B cell (primary cell): ENCODE measurements around the gene PCDH9. TPM values are rescaled to one million over a fixed set of nuclear protein-coding genes. Genes with fewer than 3 reads are reported as not detected.

ENCODE experiments used
- ATAC-seq: fragments of 200-7000 bp; cut with Tn5 transposase; one replicate; pipeline ENCODE4 v1.10.0; 2021; ENCODE audit warnings: low read depth, mild to moderate bottlenecking, moderate number of reproducible peaks, moderate library complexity
- CTCF ChIA-PET: fragments of 350-600 bp; sonication (Branson Sonifier 250); formaldehyde crosslinking; loops from one replicate; lab custom pipeline; 2021; ENCODE audit warnings: antibody characterized with exemption, inconsistent platforms; lab: Charles Lee
- POLR2A ChIA-PET: fragments of 350-600 bp; sonication (Branson Sonifier 250); formaldehyde crosslinking; loops from one replicate; lab custom pipeline; 2021; ENCODE audit warnings: antibody characterized with exemption; lab: Charles Lee
- DNase-seq: peaks from one replicate; pipeline ENCODE4 v3.0.0; 2013
- H2AFZ ChIP-seq: 2 replicates; pipeline ENCODE4 v1.6.1; 2012; ENCODE audit warnings: mild to moderate bottlenecking, low read depth, low read length; ENCODE audit not compliant: insufficient read depth, poor library complexity, severe bottlenecking
- H3K27ac ChIP-seq, 2 donors: 1 replicate in 1 of 2; 2 replicates in 1 of 2; pipeline ENCODE4 v1.5.1; 2012 to 2013; ENCODE audit warnings: low read length in 2 of 2, mild to moderate bottlenecking in 2 of 2, moderate library complexity in 1 of 2
- H3K27me3 ChIP-seq, 4 experiments: fragments of 200-600 bp in 1 of 4; sonication (generic) in 1 of 4; replicated peaks in 1 of 4; 1 replicate in 2 of 4; 2 replicates in 2 of 4; pipeline versions ENCODE4 v1.6.1 to v1.7.0; 2013 to 2016; ENCODE audit warnings: low read length in 3 of 4, mild to moderate bottlenecking in 2 of 4, mixed read lengths in 1 of 4, moderate library complexity in 1 of 4; ENCODE audit not compliant: insufficient read depth in 4 of 4, control insufficient read depth in 3 of 4; ENCODE audit errors: control extremely low read depth in 1 of 4
- H3K36me3 ChIP-seq, 2 experiments: replicated peaks in 1 of 2; 1 replicate in 1 of 2; 2 replicates in 1 of 2; pipeline versions ENCODE4 v1.6.1 to v1.7.1; 2013; ENCODE audit warnings: low read length in 1 of 2; ENCODE audit not compliant: insufficient read depth in 2 of 2, control insufficient read depth in 1 of 2; ENCODE audit errors: control extremely low read depth in 1 of 2, extremely low read depth in 1 of 2
- H3K4me1 ChIP-seq, 2 donors: fragments of 200-600 bp in 1 of 2; sonication (generic) in 1 of 2; 1 replicate in 1 of 2; 2 replicates in 1 of 2; pipeline versions ENCODE4 v1.5.1 to v1.6.1; 2013 to 2017; ENCODE audit warnings: low read length in 2 of 2; ENCODE audit not compliant: control insufficient read depth in 2 of 2, insufficient read depth in 2 of 2
- H3K4me2 ChIP-seq: replicated peaks from 2 replicates; pipeline ENCODE3; 2012; ENCODE audit warnings: mild to moderate bottlenecking, low read depth, low read length; ENCODE audit not compliant: poor library complexity, severe bottlenecking
- H3K4me3 ChIP-seq, 5 experiments: fragments of 200-600 bp in 1 of 5; sonication (generic) in 1 of 5; 1 replicate in 3 of 5; 2 replicates in 2 of 5; pipeline versions ENCODE4 v1.5.1 to v1.7.0; 2011 to 2016; ENCODE audit warnings: low read length in 4 of 5, mild to moderate bottlenecking in 4 of 5, low read depth in 2 of 5, control low read depth in 1 of 5, moderate library complexity in 1 of 5; ENCODE audit not compliant: insufficient read depth in 1 of 5; ENCODE audit errors: control extremely low read depth in 1 of 5, extremely low read depth in 1 of 5
- H3K79me2 ChIP-seq: fragments of 200-600 bp; sonication (generic); one replicate; pipeline ENCODE4 v1.6.0; 2016; ENCODE audit warnings: low read length; ENCODE audit not compliant: control insufficient read depth, insufficient read depth
- H3K9ac ChIP-seq: fragments of 200-600 bp; sonication (generic); 2 replicates; pipeline ENCODE4 v1.6.1; 2017; ENCODE audit warnings: mild to moderate bottlenecking, low read length, moderate library complexity
- H3K9me3 ChIP-seq, 3 donors: one replicate each; pipeline versions ENCODE4 v1.6.1 to v1.7.1; 2013; ENCODE audit warnings: low read length in 2 of 3; ENCODE audit not compliant: control insufficient read depth in 2 of 3, insufficient read depth in 1 of 3; ENCODE audit errors: control extremely low read depth in 1 of 3
- H4K20me1 ChIP-seq: 2 replicates; pipeline ENCODE4 v1.6.0; 2012; ENCODE audit warnings: mild to moderate bottlenecking, low read length; ENCODE audit not compliant: insufficient read depth, control insufficient read depth, poor library complexity, severe bottlenecking
- H3K27ac Mint-ChIP-seq: one replicate; pipeline ENCODE4 v1.8.0; 2021; ENCODE audit warnings: mixed read lengths
- H3K27me3 Mint-ChIP-seq: one replicate; pipeline ENCODE4 v1.8.0; 2021; ENCODE audit warnings: mixed read lengths
- H3K4me1 Mint-ChIP-seq: one replicate; pipeline ENCODE4 v1.8.0; 2021; ENCODE audit warnings: mixed read lengths
- H3K4me3 Mint-ChIP-seq: one replicate; pipeline ENCODE4 v1.8.0; 2021; ENCODE audit warnings: mixed read lengths
- H3K9me3 Mint-ChIP-seq: one replicate; pipeline ENCODE4 v1.8.0; 2022; ENCODE audit warnings: mixed read lengths; ENCODE audit not compliant: insufficient read depth
- EZH2 ChIP-seq: IDR thresholded peaks from 2 replicates; pipeline ENCODE4 v1.6.1; 2012; ENCODE audit warnings: borderline replicate concordance, low read depth, mild to moderate bottlenecking, moderate library complexity, low read length; ENCODE audit not compliant: insufficient read depth, poor library complexity, severe bottlenecking
- WGBS: methylation state at CpG from one replicate; pipeline ENCODE4 v1.1.5; 2013; ENCODE audit warnings: missing lambda C conversion rate; ENCODE audit not compliant: insufficient coverage; 5-methylcytosine and 5-hydroxymethylcytosine counted together
- intact Hi-C: fragments of 100-400 bp; cut with micrococcal nuclease; formaldehyde crosslinking; loops from one replicate; pipeline ENCODE4 v1.10.0; 2022
- polyA plus RNA-seq: library from polyadenylated mRNA; depleted of rRNA; stranded (reverse); fragments of >200 nt; gene quantifications from 2 replicates; pipeline ENCODE4 v1.2.3, GENCODE V29; 2012
- total RNA-seq, 2 donors: library from RNA; stranded (reverse); fragments of 120-200 nt in 1 of 2; gene quantifications; 1 replicate in 1 of 2; 2 replicates in 1 of 2; pipeline versions ENCODE4 v1.2.3 to v1.2.4, GENCODE V29; 2013 to 2022
- TF ChIP-seq, protein P1 (sequence below): fragments of 200-600 bp; IDR thresholded peaks from one replicate; pipeline ENCODE4 v1.8.0; 2022; ENCODE audit warnings: antibody characterized with exemption, mild to moderate bottlenecking

Gene PCDH9
- total and polyA plus RNA-seq, 2 donors (not counting 1 experiment from before 2014, with no cell fraction given), result 13.1 to 21.8 TPM

DNA sequence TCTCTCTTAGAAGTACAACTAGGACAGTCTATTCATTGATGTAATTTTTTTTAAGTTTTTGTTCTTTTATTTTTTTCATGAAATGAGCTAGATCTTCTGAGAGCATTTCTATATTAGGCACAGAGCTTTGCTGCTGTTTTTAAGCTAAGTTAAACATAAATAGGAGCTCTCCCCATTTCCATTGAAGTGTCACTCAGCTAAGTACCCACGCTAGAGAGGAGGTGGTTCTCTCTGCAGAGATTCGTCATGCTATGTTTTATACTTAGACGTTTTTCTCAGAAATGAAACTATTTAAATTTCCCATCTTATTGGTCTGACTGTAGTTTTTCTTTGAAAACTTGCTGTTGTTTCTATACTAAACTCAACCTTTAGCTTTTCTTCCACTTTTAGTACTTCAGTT is 271.5 kb downstream of the PCDH9 start:
- Histone ChIP-seq H3K27ac (no peak overlapping the region), H3K4me2 (no peak overlapping the region), H3K79me2 (no peaks in the 10 kb centered on the region), H2AFZ (peak overlapping the region; percentile 15), H3K27me3 (no peaks in the 10 kb centered on the region), H3K36me3 (no peaks in the 10 kb centered on the region), H3K4me1 (no peaks in the 10 kb centered on the region), H3K4me3 (no peak overlapping the region), H3K9me3 (peaks cover 0 to 1% (median 0%) of the 10 kb centered on the region in 3 donors), H4K20me1 (no peaks in the 10 kb centered on the region), H3K9ac (no peak overlapping the region)
- ATAC-seq, result no peak
- peaks cover 10% of the 10 kb centered on the region for H3K4me1 Mint-ChIP-seq
- WGBS, result no CpG with 5 or more reads among the region's 3 CpGs
- H3K27me3 Mint-ChIP-seq, result no peaks in the 10 kb centered on the region
- H3K27ac Mint-ChIP-seq, result no peak overlapping the region
- no peaks in the 10 kb centered on the region for H3K9me3 Mint-ChIP-seq
- TF ChIP-seq EZH2, result no peak
- TF ChIP-seq, protein P1, sequence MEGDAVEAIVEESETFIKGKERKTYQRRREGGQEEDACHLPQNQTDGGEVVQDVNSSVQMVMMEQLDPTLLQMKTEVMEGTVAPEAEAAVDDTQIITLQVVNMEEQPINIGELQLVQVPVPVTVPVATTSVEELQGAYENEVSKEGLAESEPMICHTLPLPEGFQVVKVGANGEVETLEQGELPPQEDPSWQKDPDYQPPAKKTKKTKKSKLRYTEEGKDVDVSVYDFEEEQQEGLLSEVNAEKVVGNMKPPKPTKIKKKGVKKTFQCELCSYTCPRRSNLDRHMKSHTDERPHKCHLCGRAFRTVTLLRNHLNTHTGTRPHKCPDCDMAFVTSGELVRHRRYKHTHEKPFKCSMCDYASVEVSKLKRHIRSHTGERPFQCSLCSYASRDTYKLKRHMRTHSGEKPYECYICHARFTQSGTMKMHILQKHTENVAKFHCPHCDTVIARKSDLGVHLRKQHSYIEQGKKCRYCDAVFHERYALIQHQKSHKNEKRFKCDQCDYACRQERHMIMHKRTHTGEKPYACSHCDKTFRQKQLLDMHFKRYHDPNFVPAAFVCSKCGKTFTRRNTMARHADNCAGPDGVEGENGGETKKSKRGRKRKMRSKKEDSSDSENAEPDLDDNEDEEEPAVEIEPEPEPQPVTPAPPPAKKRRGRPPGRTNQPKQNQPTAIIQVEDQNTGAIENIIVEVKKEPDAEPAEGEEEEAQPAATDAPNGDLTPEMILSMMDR, result no peak
- no peak for DNase-seq
- CTCF ChIA-PET, result no interaction called here
- intact Hi-C loops, result no loop called here
- peak overlapping the region; percentile 26 for H3K4me3 Mint-ChIP-seq
- POLR2A ChIA-PET, result no interaction called here

DNA sequence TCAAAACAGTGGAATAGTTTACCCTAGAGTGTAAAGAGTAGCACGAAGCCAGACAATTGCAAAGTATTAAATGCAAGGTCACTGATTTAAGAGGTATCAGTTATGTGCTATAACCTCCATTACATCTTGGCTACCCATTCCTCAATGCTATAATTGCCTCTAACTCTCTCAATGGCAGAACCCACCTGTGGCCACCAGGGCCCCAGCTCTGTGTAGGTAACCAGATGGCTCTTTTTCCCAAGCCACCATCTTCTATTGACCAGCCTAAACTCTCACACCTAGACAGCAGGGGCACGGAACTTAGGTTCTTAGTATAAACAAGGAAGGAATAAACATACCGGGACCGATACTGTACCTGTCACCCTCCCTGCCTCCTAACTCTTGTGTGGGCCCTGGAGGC is 277.6 kb downstream of the PCDH9 start:
- no peak for DNase-seq
- WGBS, result 100% methylated on average over 3 of the region's 4 CpGs
- intact Hi-C loops, result no loop called here

More for the DNA sequence above, 277.6 kb downstream of the PCDH9 start:
- Mint-ChIP-seq H3K4me1 (peaks cover 5% of the 10 kb centered on the region), H3K4me3 (no peak overlapping the region), H3K27ac (no peak overlapping the region), H3K27me3 (no peaks in the 10 kb centered on the region), H3K9me3 (no peaks in the 10 kb centered on the region)
- Histone ChIP-seq H2AFZ (no peak overlapping the region), H3K4me1 (peaks cover 0 to 7% of the 10 kb centered on the region in 2 donors), H3K4me3 (no peak overlapping the region), H4K20me1 (no peaks in the 10 kb centered on the region), H3K27ac (no peak overlapping the region), H3K4me2 (no peak overlapping the region), H3K36me3 (no peaks in the 10 kb centered on the region), H3K79me2 (no peaks in the 10 kb centered on the region), H3K9me3 (peaks cover 0 to 1% (median 0%) of the 10 kb centered on the region in 3 donors), H3K9ac (no peak overlapping the region), H3K27me3 (no peaks in the 10 kb centered on the region)
- ChIA-PET CTCF (no interaction called here), POLR2A (no interaction called here)
- ATAC-seq, result no peak
- TF ChIP-seq, protein P1, result no peak
- no peak for TF ChIP-seq EZH2
